ENCODE measurements around the gene WDR70.
"Not testable (repeated sequence)": the region's sequence is repeated elsewhere in the genome, so short reads cannot be mapped to it uniquely, and the experiment has no call there.

WDR70 gene

DNA sequence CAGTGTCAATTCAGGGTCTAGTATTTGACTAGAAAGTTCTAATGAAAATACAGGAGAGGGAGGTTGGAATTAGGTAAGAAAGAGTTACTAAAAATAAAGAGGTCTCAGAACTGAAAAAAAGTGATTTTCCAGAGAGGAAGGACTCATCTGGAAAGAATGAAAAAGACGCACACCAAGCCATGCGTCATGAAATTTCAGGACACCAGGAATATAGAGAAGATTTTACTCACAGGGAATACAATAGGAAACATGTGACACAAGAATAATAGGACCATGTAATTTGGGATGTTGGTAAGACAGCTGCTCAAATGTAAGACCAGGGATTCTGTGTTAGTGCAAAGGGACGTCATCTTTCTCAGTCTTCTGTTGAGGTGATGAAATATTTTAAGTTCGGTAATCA, 236.1 kb downstream of the WDR70 start:
- Histone ChIP-seq H3K27ac (no peak overlapping the region), H3K79me2 (ENCODE audit: insufficient read depth, low read depth) (no peaks in the 10 kb centered on the region), H3K4me2 (no peak overlapping the region), H3K4me3 (IDR thresholded peaks at IDR 0.05; ENCODE audit: insufficient read depth, low read depth, low read length) (no peak overlapping the region), H3K27me3 (ENCODE audit: insufficient read depth, low read depth) (no peaks in the 10 kb centered on the region), H4K20me1 (ENCODE audit: insufficient read depth) (no peaks in the 10 kb centered on the region), H3K9ac (no peak overlapping the region), H3K4me1 (ENCODE audit: low read depth, poor library complexity, severe bottlenecking) (no peaks in the 10 kb centered on the region), H2AFZ (ENCODE audit: low read depth) (no peak overlapping the region), H3K36me3 (ENCODE audit: insufficient read depth) (no peaks in the 10 kb centered on the region)
- TF ChIP-seq, protein P1, sequence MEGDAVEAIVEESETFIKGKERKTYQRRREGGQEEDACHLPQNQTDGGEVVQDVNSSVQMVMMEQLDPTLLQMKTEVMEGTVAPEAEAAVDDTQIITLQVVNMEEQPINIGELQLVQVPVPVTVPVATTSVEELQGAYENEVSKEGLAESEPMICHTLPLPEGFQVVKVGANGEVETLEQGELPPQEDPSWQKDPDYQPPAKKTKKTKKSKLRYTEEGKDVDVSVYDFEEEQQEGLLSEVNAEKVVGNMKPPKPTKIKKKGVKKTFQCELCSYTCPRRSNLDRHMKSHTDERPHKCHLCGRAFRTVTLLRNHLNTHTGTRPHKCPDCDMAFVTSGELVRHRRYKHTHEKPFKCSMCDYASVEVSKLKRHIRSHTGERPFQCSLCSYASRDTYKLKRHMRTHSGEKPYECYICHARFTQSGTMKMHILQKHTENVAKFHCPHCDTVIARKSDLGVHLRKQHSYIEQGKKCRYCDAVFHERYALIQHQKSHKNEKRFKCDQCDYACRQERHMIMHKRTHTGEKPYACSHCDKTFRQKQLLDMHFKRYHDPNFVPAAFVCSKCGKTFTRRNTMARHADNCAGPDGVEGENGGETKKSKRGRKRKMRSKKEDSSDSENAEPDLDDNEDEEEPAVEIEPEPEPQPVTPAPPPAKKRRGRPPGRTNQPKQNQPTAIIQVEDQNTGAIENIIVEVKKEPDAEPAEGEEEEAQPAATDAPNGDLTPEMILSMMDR (conservative IDR thresholded peaks at IDR 0.05; ENCODE audit: low read depth, low read length), result no peak

GRCh38 chr5:37619353-37619752, 240.2 kb downstream of the WDR70 start:
- Histone ChIP-seq H3K4me1 (ENCODE audit: low read depth, poor library complexity, severe bottlenecking) (no peaks in the 10 kb centered on the region), H3K27me3 (ENCODE audit: insufficient read depth, low read depth) (no peaks in the 10 kb centered on the region), H4K20me1 (ENCODE audit: insufficient read depth) (no peaks in the 10 kb centered on the region), H3K27ac (no peak overlapping the region), H3K9ac (no peak overlapping the region), H3K4me3 (IDR thresholded peaks at IDR 0.05; ENCODE audit: insufficient read depth, low read depth, low read length) (no peak overlapping the region), H2AFZ (ENCODE audit: low read depth) (no peak overlapping the region), H3K4me2 (no peak overlapping the region), H3K79me2 (ENCODE audit: insufficient read depth, low read depth) (no peaks in the 10 kb centered on the region), H3K36me3 (ENCODE audit: insufficient read depth) (no peaks in the 10 kb centered on the region)
- TF ChIP-seq, protein P1 (conservative IDR thresholded peaks at IDR 0.05; ENCODE audit: low read depth, low read length), result no peak

GRCh38 chr5:37622354-37622753, 243.2 kb downstream of the WDR70 start:
- not testable (repeated sequence) for H3K9ac ChIP-seq; H4K20me1 ChIP-seq (ENCODE audit: insufficient read depth); H3K4me1 ChIP-seq (ENCODE audit: low read depth, poor library complexity, severe bottlenecking); H3K27ac ChIP-seq; H3K36me3 ChIP-seq (ENCODE audit: insufficient read depth); H3K27me3 ChIP-seq (ENCODE audit: insufficient read depth, low read depth); H3K4me3 ChIP-seq (IDR thresholded peaks at IDR 0.05; ENCODE audit: insufficient read depth, low read depth, low read length); H3K4me2 ChIP-seq; H2AFZ ChIP-seq (ENCODE audit: low read depth); H3K79me2 ChIP-seq (ENCODE audit: insufficient read depth, low read depth)

GRCh38 chr5:37626266-37626665, 247.1 kb downstream of the WDR70 start:
- Histone ChIP-seq H3K9ac (no peak overlapping the region), H3K36me3 (ENCODE audit: insufficient read depth) (no peaks in the 10 kb centered on the region), H3K4me2 (no peak overlapping the region), H3K27me3 (ENCODE audit: insufficient read depth, low read depth) (no peaks in the 10 kb centered on the region), H3K4me1 (ENCODE audit: low read depth, poor library complexity, severe bottlenecking) (no peaks in the 10 kb centered on the region), H2AFZ (ENCODE audit: low read depth) (no peak overlapping the region), H3K79me2 (ENCODE audit: insufficient read depth, low read depth) (no peaks in the 10 kb centered on the region), H3K4me3 (IDR thresholded peaks at IDR 0.05; ENCODE audit: insufficient read depth, low read depth, low read length) (no peak overlapping the region), H3K27ac (no peak overlapping the region), H4K20me1 (ENCODE audit: insufficient read depth) (no peaks in the 10 kb centered on the region)
- TF ChIP-seq, protein P1 (conservative IDR thresholded peaks at IDR 0.05; ENCODE audit: low read depth, low read length), result no peak

DNA sequence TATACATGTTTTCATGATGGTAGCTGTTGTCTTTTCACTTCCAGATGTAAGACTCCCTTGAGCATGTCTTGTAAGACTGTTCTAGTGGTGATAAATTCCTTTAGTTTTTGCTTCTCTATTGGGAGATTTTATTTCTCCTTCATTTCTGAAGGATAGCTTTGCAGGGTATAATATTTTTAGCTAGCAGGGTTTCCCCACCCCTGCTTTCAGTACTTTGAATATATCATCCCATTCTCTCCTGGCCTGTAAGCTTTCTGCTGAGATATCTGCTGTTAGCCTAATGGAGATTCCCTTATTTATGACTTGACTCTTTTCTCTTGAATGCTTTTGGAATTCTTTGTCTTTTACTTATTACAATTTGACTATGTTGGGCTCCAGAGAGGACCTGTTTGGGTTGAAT, 249.8 kb downstream of the WDR70 start:
- H4K20me1 ChIP-seq (ENCODE audit: insufficient read depth), result no peaks in the 10 kb centered on the region

More for the DNA sequence above, 249.8 kb downstream of the WDR70 start:
- Histone ChIP-seq H3K36me3 (ENCODE audit: insufficient read depth) (no peaks in the 10 kb centered on the region), H3K9ac (no peak overlapping the region), H2AFZ (ENCODE audit: low read depth) (no peak overlapping the region), H3K27ac (no peak overlapping the region), H3K79me2 (ENCODE audit: insufficient read depth, low read depth) (no peaks in the 10 kb centered on the region), H3K4me1 (ENCODE audit: low read depth, poor library complexity, severe bottlenecking) (no peaks in the 10 kb centered on the region), H3K4me2 (no peak overlapping the region), H3K4me3 (IDR thresholded peaks at IDR 0.05; ENCODE audit: insufficient read depth, low read depth, low read length) (no peak overlapping the region), H3K27me3 (ENCODE audit: insufficient read depth, low read depth) (no peaks in the 10 kb centered on the region; the same call in 1 of the 2 replicates)
- TF ChIP-seq, protein P1 (conservative IDR thresholded peaks at IDR 0.05; ENCODE audit: low read depth, low read length), result no peak

All from KMS-11 (cell line).